SH-SY5Y (cell line): ENCODE measurements around the gene SKAP2.

Source experiments
- GATA2 ChIP-seq: IDR thresholded peaks from 2 replicates; pipeline ENCODE4 v1.6.1; 2011; ENCODE audit warnings: mild to moderate bottlenecking, low read depth, low read length
- GATA3 ChIP-seq: IDR thresholded peaks from 2 replicates; pipeline ENCODE4 v1.6.1; 2011; ENCODE audit warnings: low read depth, mild to moderate bottlenecking, low read length, moderate library complexity

SKAP2 gene

GRCh38 chr7:26684447-26684846 lies 179.9 kb downstream of the SKAP2 start:
- TF ChIP-seq GATA3 (no peak), GATA2 (no peak)

DNA sequence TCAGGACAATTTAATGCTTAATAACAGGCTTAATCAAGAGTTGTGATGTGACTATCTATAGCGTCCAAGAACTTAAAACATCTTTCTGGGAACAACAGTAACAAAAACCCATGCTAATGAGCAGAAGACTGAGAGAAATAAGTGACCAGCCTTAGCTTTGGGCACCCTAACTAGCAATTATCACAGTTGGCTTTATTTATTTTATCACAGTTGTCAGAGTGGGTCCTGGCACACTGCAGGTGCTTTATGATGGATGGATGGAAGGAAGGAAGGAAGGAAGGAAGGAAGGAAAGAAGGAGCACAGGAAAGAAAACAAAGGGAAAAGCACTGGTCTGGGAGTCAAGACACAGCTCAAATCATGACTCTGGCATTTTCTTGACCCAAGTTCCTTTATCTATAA lies 181.1 kb downstream of the SKAP2 start:
- TF ChIP-seq GATA3 (no peak), GATA2 (no peak)

DNA sequence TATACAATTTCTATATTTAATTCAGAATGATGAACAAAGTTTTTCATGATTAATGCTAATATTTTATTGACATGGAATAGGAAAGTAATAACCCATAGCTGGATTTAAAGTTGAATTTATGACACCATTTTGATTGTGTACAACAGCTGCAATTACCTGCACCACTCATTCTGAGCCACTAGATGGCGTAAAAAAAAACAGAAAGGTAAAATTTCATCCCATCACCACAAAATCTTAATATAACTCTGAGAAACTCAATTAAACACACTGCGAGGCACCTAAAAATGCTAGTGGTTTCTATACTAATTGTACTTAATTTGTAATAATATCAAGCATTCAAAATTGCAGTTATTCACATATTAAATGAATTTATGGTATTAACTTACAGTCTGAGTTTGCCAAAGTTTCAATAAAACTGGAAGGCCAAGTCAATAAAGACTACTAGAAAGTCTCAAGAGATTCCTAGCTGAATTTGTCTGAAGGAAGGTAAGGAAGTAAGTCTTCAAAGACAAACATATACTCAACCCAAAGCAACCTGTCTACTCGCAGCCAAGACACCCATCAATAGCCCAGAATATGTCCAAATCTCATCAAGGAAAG lies 182.5 kb downstream of the SKAP2 start:
- TF ChIP-seq GATA3 (no peak), GATA2 (no peak)

GRCh38 chr7:26680587-26680986 lies 183.8 kb downstream of the SKAP2 start:
- no peak for TF ChIP-seq GATA2
- TF ChIP-seq GATA3 = no peak

DNA sequence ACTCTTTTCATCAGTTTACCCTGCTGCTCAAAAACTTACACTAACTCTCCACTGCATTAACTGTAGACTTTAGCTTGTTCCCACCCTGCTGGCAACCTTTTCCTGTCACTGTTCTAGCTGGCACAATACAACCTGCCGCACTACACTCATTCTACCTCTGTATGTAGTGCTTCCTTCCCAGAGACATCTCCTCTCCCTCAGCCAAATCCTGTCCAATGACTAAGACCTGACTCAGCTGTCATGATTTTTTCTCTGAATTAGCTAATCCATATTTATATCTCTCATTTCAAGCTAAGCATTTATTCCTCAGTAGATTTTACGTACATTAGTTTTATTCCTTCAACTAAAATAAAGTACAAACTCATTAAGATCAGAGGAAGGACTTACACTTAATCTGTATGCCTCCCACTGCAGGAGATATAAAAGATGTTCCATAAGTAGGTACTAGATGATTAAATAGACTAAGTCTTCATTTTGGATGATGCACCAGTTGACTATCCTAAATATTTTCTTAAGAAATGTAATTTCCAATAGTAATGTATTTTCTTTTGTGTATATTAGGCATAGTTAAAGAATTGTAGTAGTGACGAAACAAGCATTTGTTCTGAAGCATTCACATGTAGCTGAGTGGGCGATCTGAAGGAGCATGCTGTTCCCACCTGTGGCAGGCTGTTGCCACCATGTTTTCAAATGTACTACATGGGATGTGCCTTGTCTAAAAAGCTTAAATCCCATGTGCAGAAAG lies 189.1 kb downstream of the SKAP2 start:
- TF ChIP-seq GATA3 (no peak), GATA2 (no peak)

DNA sequence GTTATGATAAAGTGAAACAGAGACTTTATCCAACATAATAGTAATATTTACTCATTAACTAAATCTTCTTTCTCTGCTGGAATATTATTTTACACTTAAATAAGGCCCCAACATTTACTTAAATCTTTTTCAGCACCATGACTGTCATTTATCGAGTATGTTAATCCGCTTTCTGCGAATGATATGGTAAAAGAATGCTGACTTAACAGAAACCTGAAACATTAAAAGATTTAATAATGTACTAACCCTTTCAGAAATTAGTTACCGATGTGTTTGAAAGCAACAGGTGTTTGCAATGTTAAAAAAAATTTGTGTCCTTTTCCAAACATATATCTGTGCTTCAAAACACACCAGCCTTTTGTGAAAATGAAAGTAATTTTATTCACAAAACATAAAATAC lies 190.5 kb downstream of the SKAP2 start:
- TF ChIP-seq GATA2 (no peak), GATA3 (no peak)

GRCh38 chr7:26673271-26673670 lies 191.1 kb downstream of the SKAP2 start:
- TF ChIP-seq GATA2 = no peak
- no peak for TF ChIP-seq GATA3

DNA sequence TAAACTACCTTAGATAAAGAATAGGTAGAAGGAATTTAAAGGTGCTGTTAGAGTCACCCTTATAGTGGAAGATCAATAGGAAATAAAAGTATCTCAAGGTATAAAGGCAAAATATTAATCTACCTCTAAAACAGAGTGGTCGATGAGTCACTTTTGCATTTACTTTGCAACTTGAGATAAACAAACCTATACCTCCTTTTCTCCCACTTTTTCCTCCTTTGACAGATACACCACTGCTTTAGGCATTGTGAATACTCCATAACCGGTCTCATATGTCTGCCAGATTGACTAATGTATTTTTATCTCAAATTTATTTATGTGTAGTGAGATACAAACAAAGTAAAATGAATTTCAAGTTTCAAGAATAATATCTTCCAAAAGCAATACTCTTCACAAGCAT lies 193.5 kb downstream of the SKAP2 start:
- no peak for TF ChIP-seq GATA2
- no peak for TF ChIP-seq GATA3

- TF ChIP-seq GATA3 (no peak), GATA2 (no peak)
These were observed 194.1 kb downstream of the SKAP2 start for GRCh38 chr7:26670290-26670689.

- TF ChIP-seq GATA3 (no peak), GATA2 (no peak)
These were observed 195.6 kb downstream of the SKAP2 start for GRCh38 chr7:26668821-26669220.

DNA sequence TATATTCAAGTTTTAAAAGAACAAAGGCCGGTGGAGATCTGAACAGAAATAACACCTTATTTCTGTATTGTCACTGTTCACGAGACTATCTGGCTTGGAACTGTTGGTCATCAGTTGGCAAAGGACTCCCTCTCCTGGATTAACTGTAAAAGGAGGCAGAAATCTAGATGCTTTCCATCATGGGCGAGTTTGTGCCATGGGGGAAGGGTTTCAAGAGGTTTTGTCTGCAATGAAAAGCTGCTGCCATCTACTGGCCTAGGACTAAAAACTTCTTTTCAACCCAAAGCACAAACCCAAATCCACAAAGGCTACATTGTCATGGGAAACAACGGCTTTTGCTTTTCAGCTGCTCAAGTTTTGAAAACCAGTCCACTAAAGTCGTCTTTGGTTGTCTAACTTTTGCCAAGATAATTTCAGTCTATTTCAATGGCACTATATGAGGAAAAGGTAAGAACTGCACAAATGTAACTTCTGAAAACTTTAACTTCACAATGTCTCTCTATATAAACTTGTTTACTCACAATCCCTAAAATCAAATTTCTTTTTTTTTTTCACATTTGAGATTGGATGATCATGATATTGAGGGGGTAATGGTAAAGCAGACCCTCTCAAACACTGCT lies 196.8 kb downstream of the SKAP2 start:
- TF ChIP-seq GATA2 (peak; percentile 22; the same call in 1 of the 2 replicates), GATA3 (no peak)

GRCh38 chr7:26664735-26665416 lies 199.5 kb downstream of the SKAP2 start:
- TF ChIP-seq GATA2 = no peak
- no peak for TF ChIP-seq GATA3

DNA sequence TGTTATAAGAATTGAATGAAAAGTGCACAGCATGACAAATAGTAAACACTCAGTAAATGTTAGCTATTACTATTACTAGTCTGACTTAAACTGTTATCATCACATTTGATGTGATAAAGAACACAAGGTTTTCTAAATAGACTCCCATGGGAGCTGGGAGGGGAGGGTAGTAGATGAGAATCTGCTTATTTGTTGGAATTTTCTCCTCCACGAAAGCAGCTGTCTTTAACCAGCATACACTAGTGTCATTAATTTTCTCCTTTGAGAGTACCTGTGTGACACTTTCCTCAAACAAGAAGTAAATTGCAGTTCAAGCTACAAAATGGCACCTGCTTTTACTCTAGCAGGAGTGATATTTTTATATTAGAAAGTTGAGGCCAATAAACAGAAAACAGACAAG lies 200.1 kb downstream of the SKAP2 start:
- TF ChIP-seq GATA2 (no peak), GATA3 (no peak)

GRCh38 chr7:26663874-26664273 lies 200.5 kb downstream of the SKAP2 start:
- TF ChIP-seq GATA2 = no peak
- no peak for TF ChIP-seq GATA3
